GM23248 (cell line): Measurements from ENCODE around the gene KDM2B. TPM values are rescaled to one million over a fixed set of nuclear protein-coding genes. Genes with fewer than 3 reads are reported as not detected.

ENCODE experiments used
- DNase-seq: peaks from one replicate; pipeline ENCODE4 v3.0.0-alpha.2; 2015
- H2AFZ ChIP-seq: fragments of 200-600 bp; sonication (generic); 2 replicates; pipeline ENCODE4 v1.6.1; 2016; ENCODE audit warnings: antibody characterized with exemption
- H3F3A ChIP-seq: fragments of 200-600 bp; sonication (generic); 2 replicates; pipeline ENCODE4 v1.6.1; 2016; ENCODE audit warnings: mild to moderate bottlenecking, antibody characterized with exemption, mixed run types; ENCODE audit not compliant: insufficient read depth
- H3K27ac ChIP-seq: fragments of 200-600 bp; sonication (generic); 2 replicates; pipeline ENCODE4 v1.5.1; 2016; ENCODE audit warnings: mild to moderate bottlenecking
- H3K27me3 ChIP-seq: fragments of 200-600 bp; sonication (generic); replicated peaks from 2 replicates; pipeline ENCODE4 v1.6.1; 2016; ENCODE audit warnings: mild to moderate bottlenecking; ENCODE audit not compliant: insufficient read depth
- H3K36me3 ChIP-seq: fragments of 200-600 bp; sonication (generic); 2 replicates; pipeline ENCODE4 v1.6.1; 2016; ENCODE audit warnings: low read depth, mild to moderate bottlenecking
- H3K4me1 ChIP-seq: fragments of 200-600 bp; sonication (generic); 2 replicates; pipeline ENCODE4 v1.6.1; 2016; ENCODE audit warnings: mild to moderate bottlenecking; ENCODE audit not compliant: insufficient read depth
- H3K4me2 ChIP-seq: fragments of 200-600 bp; sonication (generic); one replicate; pipeline ENCODE4 v1.6.1; 2016; ENCODE audit warnings: mild to moderate bottlenecking; ENCODE audit not compliant: unreplicated experiment
- H3K4me3 ChIP-seq: fragments of 200-600 bp; sonication (generic); 2 replicates; pipeline ENCODE4 v1.5.1; 2016; ENCODE audit warnings: mild to moderate bottlenecking
- H3K79me2 ChIP-seq: fragments of 200-600 bp; sonication (generic); 2 replicates; pipeline ENCODE4 v1.6.1; 2016; ENCODE audit warnings: mild to moderate bottlenecking; ENCODE audit not compliant: insufficient read depth
- H3K9ac ChIP-seq: fragments of 200-600 bp; sonication (generic); 2 replicates; pipeline ENCODE4 v1.6.1; 2016; ENCODE audit warnings: mild to moderate bottlenecking
- H3K9me2 ChIP-seq: fragments of 200-600 bp; sonication (generic); 2 replicates; pipeline ENCODE4 v1.6.1; 2016; ENCODE audit warnings: mixed run types, mild to moderate bottlenecking, moderate library complexity; ENCODE audit not compliant: insufficient read depth
- H3K9me3 ChIP-seq: fragments of 200-600 bp; sonication (generic); one replicate; pipeline ENCODE4 v1.6.1; 2017; ENCODE audit warnings: low read depth
- H4K20me1 ChIP-seq: fragments of 200-600 bp; sonication (generic); 2 replicates; pipeline ENCODE4 v1.6.0; 2016; ENCODE audit not compliant: insufficient read depth
- EZH2 ChIP-seq: fragments of 200-600 bp; sonication (generic); IDR thresholded peaks from 2 replicates; pipeline ENCODE4 v1.6.1; 2018; ENCODE audit warnings: antibody characterized with exemption, mild to moderate bottlenecking; ENCODE audit not compliant: insufficient read depth, poor library complexity, severe bottlenecking
- EZH2phosphoT487 ChIP-seq: fragments of 200-600 bp; sonication (generic); IDR thresholded peaks from 2 replicates; pipeline ENCODE4 v1.6.1; 2018; ENCODE audit warnings: antibody characterized with exemption, moderate library complexity, mild to moderate bottlenecking, low read depth; ENCODE audit not compliant: insufficient read depth
- WGBS, 2 experiments: methylation state at CpG; one replicate each; pipeline ENCODE4 v1.1.6; 2015 to 2017; ENCODE audit warnings: low lambda C conversion rate in 2 of 2, low coverage in 1 of 2; ENCODE audit errors: missing lambda C conversion rate in 2 of 2; 5-methylcytosine and 5-hydroxymethylcytosine counted together
- in situ Hi-C: fragments of 300-500 bp; cut with MboI; formaldehyde crosslinking; loops from 2 replicates; pipeline ENCODE4 v1.15.0; 2020
- polyA plus RNA-seq: library from polyadenylated mRNA; unstranded; fragments of >200 nt; fragmentation: Nextera tagmentation; extraction: Ambion mirVana; gene quantifications from 2 replicates; pipeline ENCODE4 v1.2.1, GENCODE V29; 2016
- total RNA-seq: library from RNA; depleted of rRNA; stranded (reverse); fragments of >200 nt; shearing (Covaris generic); gene quantifications from 2 replicates; pipeline ENCODE4 v1.2.3, GENCODE V29; 2014

The KDM2B gene
- total and polyA plus RNA-seq, 2 experiments from 2014 or later = 8.2 to 20.1 TPM

DNA sequence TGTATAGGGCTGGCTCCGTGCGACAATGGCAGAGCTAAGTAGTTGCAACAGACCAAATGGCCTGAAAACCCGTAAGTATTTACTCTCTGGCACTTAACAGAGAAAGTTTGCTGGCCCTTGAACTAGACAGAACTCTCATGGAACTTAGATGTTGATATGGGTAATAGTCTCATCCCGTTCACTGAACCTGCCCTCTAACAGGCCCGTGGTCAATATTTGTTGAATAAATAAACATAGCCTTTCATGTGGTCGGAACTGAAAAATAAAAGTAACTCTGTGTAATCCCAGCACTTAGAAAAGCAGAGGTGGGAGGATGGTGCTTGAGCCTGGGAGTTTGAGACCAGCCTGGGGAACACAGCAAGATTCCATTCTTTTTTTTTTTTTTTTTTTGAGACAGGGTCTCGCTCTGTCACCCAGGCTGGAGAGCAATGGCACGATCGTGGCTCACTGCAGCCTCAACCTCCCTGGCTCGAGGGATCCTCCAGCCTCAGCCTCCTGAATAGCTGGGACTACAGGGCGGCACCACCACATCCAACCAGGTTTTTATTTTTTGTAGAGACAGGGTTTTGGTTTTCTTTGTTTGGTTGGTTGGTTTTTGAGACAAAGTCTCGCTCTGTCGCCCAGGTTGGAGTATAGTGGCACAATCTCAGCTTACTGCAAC is 29.7 kb downstream of the KDM2B start:
- no peak overlapping the region for H3K9ac ChIP-seq
- H3K36me3 ChIP-seq = no peaks in the 10 kb centered on the region
- no peaks in the 10 kb centered on the region for H3K79me2 ChIP-seq
- no peak overlapping the region for H2AFZ ChIP-seq
- H4K20me1 ChIP-seq = no peaks in the 10 kb centered on the region
- in situ Hi-C loops = loop anchor here (10.0 kb wide), 1 partner anchor 124 kb away; no protein-coding TSS in a partner anchor
- H3F3A ChIP-seq = no peaks in the 10 kb centered on the region
- no peaks in the 10 kb centered on the region for H3K27me3 ChIP-seq
- H3K27ac ChIP-seq = no peak overlapping the region
- 95 to 97% methylated on average over 12 to 13 of the region's 13 CpGs for WGBS, 2 experiments
- H3K4me2 ChIP-seq = no peak overlapping the region
- no peaks in the 10 kb centered on the region for H3K4me1 ChIP-seq
- no peaks in the 10 kb centered on the region for H3K9me2 ChIP-seq
- H3K9me3 ChIP-seq = no peaks in the 10 kb centered on the region
- no peak overlapping the region for H3K4me3 ChIP-seq
- DNase-seq = no peak
- no peak for TF ChIP-seq EZH2phosphoT487
- no peak for TF ChIP-seq EZH2

GRCh38 chr12:121549075-121549474 is 31.7 kb downstream of the KDM2B start:
- Histone ChIP-seq H3K27me3 (no peaks in the 10 kb centered on the region), H4K20me1 (no peaks in the 10 kb centered on the region), H3F3A (no peaks in the 10 kb centered on the region), H3K36me3 (no peaks in the 10 kb centered on the region), H2AFZ (no peak overlapping the region), H3K9ac (no peak overlapping the region), H3K9me3 (no peaks in the 10 kb centered on the region), H3K27ac (no peak overlapping the region), H3K4me3 (no peak overlapping the region), H3K4me2 (no peak overlapping the region), H3K9me2 (no peaks in the 10 kb centered on the region), H3K4me1 (no peaks in the 10 kb centered on the region), H3K79me2 (no peaks in the 10 kb centered on the region)
- TF ChIP-seq EZH2 = no peak
- in situ Hi-C loops = no loop called here
- no peak for DNase-seq
- 90 to 93% methylated on average over 7 of the region's 7 CpGs for WGBS, 2 experiments

GRCh38 chr12:121545480-121545879 is 35.3 kb downstream of the KDM2B start:
- no peak overlapping the region for H3K27ac ChIP-seq
- no peaks in the 10 kb centered on the region for H3K9me2 ChIP-seq
- H3K36me3 ChIP-seq = no peaks in the 10 kb centered on the region; the same call in 1 of the 2 replicates
- no peaks in the 10 kb centered on the region for H3K79me2 ChIP-seq
- H3K4me2 ChIP-seq = no peak overlapping the region
- no peak overlapping the region for H2AFZ ChIP-seq
- H3K4me1 ChIP-seq = no peaks in the 10 kb centered on the region
- H3K27me3 ChIP-seq = no peaks in the 10 kb centered on the region
- WGBS, 2 experiments = 93 to 96% methylated on average over 6 of the region's 6 CpGs
- no peak overlapping the region for H3K4me3 ChIP-seq
- TF ChIP-seq EZH2phosphoT487 (no peak), EZH2 (no peak)
- no peak overlapping the region for H3K9ac ChIP-seq
- in situ Hi-C loops = no loop called here
- H4K20me1 ChIP-seq = no peaks in the 10 kb centered on the region
- DNase-seq = no peak
- no peaks in the 10 kb centered on the region for H3F3A ChIP-seq
- no peaks in the 10 kb centered on the region for H3K9me3 ChIP-seq

GRCh38 chr12:121543786-121544185 is 37.0 kb downstream of the KDM2B start:
- no peaks in the 10 kb centered on the region for H3K4me1 ChIP-seq
- H3F3A ChIP-seq = no peaks in the 10 kb centered on the region
- H3K9me3 ChIP-seq = no peaks in the 10 kb centered on the region
- no peak overlapping the region for H3K9ac ChIP-seq
- no peak for DNase-seq
- H3K9me2 ChIP-seq = no peaks in the 10 kb centered on the region
- no peak overlapping the region for H3K4me3 ChIP-seq
- TF ChIP-seq EZH2phosphoT487 (no peak), EZH2 (no peak)
- in situ Hi-C loops = no loop called here
- no peaks in the 10 kb centered on the region for H4K20me1 ChIP-seq
- no peaks in the 10 kb centered on the region for H3K27me3 ChIP-seq
- H3K27ac ChIP-seq = no peak overlapping the region
- no peaks in the 10 kb centered on the region; the same call in 1 of the 2 replicates for H3K36me3 ChIP-seq
- H3K4me2 ChIP-seq = no peak overlapping the region
- no peak overlapping the region for H2AFZ ChIP-seq
- no peaks in the 10 kb centered on the region for H3K79me2 ChIP-seq
- WGBS, 2 experiments = 84 to 91% methylated on average over 8 of the region's 8 CpGs
